ENCODE results near the gene RIPK1.
"Not testable (repeated sequence)": the region's sequence is repeated elsewhere in the genome, so short reads cannot be mapped to it uniquely, and the experiment has no call there.

Gene RIPK1

DNA sequence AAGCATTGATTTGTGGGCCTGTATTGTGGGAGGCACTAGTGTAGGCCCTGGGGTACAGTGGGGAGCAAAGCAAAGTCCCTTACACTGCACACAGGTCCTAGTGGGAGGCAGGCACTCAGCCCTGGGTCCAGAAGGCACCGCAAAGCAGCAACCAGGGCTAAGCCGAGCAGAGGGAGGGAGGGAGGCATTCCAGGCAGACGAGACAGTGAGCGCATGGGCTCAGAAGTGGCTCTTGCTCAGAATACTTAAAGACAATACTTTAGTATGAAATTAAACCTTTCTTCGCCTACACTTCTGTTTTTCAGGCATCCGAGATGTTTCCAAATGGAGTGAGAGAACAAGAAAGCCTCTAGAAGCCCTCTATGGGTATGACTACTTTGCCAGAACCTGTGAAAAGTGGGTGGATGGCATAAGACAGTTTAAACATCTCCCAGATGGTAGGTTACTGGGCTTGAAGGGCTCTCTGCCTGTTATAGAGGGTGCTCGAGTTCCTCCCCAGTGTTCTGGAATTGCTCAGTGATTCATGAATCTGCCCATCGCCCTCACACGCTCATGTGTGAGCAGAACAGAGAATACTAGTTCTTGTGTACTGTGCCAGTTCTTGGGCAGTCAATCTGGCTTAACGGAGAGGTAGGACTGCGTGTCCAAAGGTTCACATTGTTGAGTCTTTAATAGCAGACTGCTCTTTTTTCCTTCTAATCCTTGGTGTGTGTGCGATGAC is 68.9 kb downstream of the RIPK1 start:
- no peak for DNase-seq

DNA sequence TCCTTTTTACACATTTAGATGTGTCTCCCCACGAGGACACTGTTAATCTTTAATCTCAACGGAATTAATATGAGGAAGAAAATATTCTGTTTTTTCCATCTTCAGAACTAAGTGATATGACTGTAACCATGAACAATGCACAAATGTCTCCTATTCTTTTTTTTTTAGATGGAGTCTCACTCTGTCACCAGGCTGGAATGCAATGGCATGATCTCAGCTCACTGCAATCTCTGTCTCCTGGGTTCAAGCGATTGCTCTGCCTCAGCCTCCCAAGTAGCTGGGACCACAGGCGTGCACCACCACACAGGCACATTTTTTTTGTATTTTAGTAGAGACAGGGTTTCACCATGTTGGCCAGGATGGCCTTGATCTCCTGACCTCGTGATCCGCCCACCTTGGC is 69.6 kb downstream of the RIPK1 start:
- not testable (repeated sequence) for DNase-seq

GRCh38 chr6:3138341-3138740 is 70.0 kb downstream of the RIPK1 start:
- no peak for DNase-seq

- peak; percentile 20 for DNase-seq
These were observed 71.0 kb downstream of the RIPK1 start for GRCh38 chr6:3139090-3139903.

DNA sequence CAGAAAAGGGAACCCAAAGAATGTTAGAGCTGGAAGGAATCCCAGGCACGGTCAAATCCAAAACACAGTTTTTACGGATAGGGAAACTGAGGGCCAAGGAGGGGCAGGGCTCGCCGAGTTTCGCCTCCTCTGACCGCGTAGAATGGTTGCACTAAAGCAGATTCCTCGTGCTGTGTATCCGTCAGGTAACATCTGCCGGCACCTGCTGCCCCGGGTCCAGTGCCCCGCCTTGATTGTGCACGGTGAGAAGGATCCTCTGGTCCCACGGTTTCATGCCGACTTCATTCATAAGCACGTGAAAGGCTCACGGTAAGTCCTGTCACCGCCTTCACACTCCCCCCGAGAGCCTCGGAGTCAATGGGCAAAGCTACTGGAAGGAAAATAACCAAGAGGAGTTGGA is 71.9 kb downstream of the RIPK1 start:
- no peak for DNase-seq

GRCh38 chr6:3142536-3142935 is 74.2 kb downstream of the RIPK1 start:
- DNase-seq: no peak

- DNase-seq: no peak
These were observed 74.9 kb downstream of the RIPK1 start for GRCh38 chr6:3143158-3143557.

GRCh38 chr6:3144571-3144970 is 76.3 kb downstream of the RIPK1 start:
- DNase-seq: no peak

DNA sequence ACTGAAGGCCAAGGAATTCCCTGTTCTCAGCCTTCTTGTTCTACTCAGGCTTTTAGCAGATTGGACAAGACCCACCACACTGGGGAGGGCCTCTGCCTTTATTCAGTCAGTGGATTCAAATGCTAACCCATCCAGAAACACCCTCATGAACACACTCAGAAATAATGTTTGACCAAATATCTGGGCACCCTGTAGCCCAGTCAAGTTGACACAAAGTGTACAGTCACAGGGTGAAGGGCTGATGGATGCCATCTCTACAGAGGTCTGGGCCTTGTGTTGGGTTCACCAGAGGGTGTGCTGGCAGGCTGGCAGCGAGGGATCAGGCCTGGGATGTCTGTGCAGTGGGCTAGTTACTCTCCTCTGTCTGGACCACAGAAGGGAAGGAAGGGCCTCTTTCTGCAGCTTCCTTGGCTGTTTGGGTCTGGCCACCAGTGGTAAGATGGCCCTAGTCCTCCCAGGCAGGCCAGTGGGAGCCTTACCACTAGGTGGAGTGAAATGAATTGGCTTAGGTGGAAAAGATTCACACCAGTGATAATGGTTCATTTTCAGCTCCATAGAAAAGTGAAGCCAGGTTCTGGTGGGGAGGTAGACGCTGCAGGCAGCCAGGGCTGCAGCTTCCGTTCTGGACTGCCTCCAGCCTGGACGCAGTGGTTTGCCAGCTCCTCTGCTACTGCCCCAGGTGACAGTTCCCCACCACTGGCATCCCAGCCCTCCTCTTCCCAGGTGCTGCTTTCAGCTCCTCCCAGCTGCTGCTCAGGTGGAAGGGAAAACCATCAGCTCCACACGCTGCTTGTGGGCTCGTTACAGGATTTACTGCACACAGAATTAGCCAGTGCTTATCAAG is 79.8 kb downstream of the RIPK1 start:
- DNase-seq: no peak

DNA sequence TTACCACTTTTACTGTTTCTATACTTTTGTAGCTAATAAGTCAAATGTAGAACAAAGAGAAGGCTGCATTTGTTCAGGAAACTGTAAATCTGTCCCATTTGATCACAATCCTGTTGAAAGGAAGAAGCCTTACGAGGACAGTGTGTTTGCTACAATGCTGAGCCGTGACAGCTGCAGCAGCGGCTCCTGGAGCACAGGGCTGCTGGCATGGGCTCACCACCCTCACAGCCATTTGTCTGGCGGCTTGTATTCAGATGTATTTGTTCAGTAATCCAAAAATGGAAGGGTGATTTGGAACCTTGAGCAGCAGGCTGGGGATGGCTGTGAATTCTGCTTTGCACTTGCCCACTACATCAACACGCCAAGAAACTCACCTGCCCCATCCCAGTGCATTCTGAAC is 83.4 kb downstream of the RIPK1 start:
- DNase-seq: no peak

- DNase-seq: no peak
These were observed 84.4 kb downstream of the RIPK1 start for GRCh38 chr6:3152689-3153088.

- DNase-seq: not testable (repeated sequence)
These were observed 87.1 kb downstream of the RIPK1 start for GRCh38 chr6:3155416-3155815.

GRCh38 chr6:3156184-3157130 is 88.2 kb downstream of the RIPK1 start:
- DNase-seq: peak; percentile 12

DNA sequence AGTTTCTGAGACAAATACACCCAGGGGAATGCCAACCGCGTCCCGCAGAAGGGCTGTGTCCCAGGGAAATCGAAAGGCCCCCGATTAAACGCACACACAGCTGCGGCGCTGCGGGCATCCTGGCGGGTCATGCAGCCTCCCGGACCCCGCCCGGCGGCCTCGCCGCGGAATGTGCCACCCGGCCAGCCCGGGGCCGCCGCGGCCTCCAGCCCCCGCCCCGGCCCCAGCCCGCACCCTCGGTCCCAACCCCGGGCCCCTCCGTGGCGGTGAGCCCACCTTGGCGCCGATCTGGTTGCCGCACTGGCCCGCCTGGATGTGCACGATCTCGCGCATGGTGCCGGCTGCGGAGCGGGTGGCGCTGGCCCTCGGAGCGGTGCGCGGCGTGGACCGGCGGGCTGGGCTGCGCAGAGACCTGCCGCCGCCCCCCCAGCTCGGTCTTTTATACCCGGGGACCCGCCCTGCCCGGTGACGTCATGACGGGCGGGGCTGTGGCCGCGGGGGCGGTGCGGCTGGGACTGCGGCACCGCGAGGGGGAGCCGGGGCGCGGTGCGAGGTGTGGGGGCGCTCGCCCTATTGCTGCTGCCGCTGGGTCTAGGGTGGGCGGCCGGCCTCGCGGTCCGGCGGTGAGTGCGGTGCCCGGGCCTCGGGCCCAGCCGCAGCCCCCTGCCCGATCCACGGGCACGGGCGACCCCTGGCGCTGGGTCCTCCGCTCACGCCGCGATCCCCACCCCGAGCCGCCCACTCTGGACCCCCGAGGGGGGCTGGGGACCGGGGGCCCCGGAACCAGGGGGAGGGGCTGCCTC is 89.0 kb downstream of the RIPK1 start, which contains the start of gene TUBB2A:
TSS of gene TUBB2A (minus strand) at position 414 of the 803 bp plus-strand sequence. CDS start at position 333, 81 bp downstream.
- DNase-seq: peak; percentile 87

DNA sequence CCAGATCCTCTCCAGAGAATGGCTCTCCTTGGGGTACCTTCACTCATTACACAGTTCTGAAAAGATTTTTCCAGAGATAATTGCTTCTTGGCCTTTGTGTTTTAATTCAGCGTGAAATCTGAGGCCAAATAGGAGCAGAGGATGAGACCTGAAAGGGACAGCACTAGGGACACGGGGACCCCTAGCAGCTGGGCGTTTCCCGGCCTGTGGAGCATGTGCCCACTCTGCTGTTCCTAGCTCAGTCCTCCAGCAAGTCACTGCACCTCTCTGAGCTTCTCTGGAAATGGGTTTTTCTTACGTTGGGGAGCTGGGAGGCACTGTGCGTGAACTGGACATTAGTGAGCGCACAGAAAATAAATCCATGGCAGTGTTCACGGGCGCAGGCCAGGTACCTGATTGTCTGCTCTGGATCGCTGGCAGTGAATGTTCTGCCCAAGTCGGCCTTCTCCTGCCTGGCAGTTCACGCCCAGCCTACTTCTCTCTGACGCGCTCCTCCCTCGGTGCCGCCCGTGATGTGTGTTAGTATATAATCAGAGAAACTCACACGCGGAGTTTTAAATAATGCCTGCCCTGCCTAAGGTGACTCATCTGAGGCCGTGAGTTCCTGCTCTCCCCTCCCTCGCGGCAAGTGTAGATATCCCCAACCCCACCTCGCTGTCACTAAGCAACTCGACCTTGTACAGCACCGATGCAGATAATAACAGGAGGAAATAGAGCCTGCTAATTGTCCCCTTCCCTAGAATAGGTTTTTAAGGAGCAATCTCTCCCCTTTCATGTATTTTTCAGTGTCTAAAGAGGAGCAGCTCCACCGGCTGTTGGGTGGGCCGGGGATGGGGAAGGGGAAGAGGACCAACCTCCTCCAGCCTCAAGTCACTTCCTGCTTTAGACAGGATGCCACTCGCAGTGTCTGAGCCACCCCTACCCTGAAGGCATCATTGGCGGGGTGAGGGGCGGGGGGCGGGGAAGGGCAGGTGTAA is 91.8 kb downstream of the RIPK1 start:
- no peak for DNase-seq

DNA sequence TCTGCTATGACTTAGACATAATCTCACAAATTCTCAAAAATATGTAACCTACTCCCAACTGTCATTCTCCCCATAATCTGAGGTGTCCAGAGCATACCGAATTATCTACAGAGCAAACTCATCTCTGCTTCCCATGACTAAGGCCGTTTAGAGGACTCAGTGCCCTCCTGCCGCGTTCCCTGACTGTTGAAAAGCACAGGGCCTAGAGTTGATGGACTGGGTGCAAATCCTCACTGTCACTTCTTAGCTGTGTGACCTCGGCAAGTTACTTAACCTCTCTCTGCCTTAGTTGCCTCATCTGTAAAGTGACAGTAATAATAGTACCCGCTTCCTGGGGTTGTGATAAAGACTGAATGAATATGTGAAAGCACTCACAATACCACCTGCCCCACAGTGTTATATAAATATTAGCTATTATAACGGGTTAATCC is 93.8 kb downstream of the RIPK1 start:
- DNase-seq: no peak

GRCh38 chr6:3162565-3163247 is 94.4 kb downstream of the RIPK1 start:
- DNase-seq: peak; percentile 74

GRCh38 chr6:3163248-3163594 is 94.9 kb downstream of the RIPK1 start:
- DNase-seq: no peak

- no peak for DNase-seq
These were observed 96.1 kb downstream of the RIPK1 start for GRCh38 chr6:3164388-3164787.

Data from midbrain (tissue), 1 donor.